Measurements from ENCODE around the gene LINGO3. TPM values are rescaled to one million over a fixed set of nuclear protein-coding genes. Genes with fewer than 3 reads are reported as not detected.

Gene LINGO3
- polyA plus RNA-seq, 3 donors: 0.05 to 0.19 TPM; not detected in 1

- no peak overlapping the region for H3K27ac ChIP-seq (ENCODE audit: low read depth, low read length)
- 87 to 88% (median 88%) methylated on average over 7 of the region's 7 CpGs for WGBS, 3 donors
Observed at GRCh38 chr19:2315121-2315817, 7.3 kb upstream of the LINGO3 start.

- 36 to 38% (median 38%) methylated on average over 26 to 28 of the region's 28 CpGs for WGBS, 3 donors
- H3K27ac ChIP-seq (ENCODE audit: low read depth, low read length): no peak overlapping the region
Observed at GRCh38 chr19:2312820-2313501, 5.0 kb upstream of the LINGO3 start.

- WGBS, 3 donors: 93 to 99% (median 95%) methylated on average over 4 of the region's 4 CpGs
- no peak overlapping the region for H3K27ac ChIP-seq (ENCODE audit: low read depth, low read length)
Observed at GRCh38 chr19:2311093-2311492, 3.1 kb upstream of the LINGO3 start.

- H3K27ac ChIP-seq (ENCODE audit: low read depth, low read length): no peak overlapping the region
- WGBS, 3 donors: 42 to 51% (median 51%) methylated on average over 16 to 17 of the region's 17 CpGs
Observed at GRCh38 chr19:2309734-2310362, 1.9 kb upstream of the LINGO3 start.

- no peak overlapping the region for H3K27ac ChIP-seq (ENCODE audit: low read depth, low read length)
- 12 to 46% (median 13%) methylated on average over 28 to 33 of the region's 33 CpGs for WGBS, 3 donors
Observed at GRCh38 chr19:2307518-2308012, 389 bp downstream of the LINGO3 start.

- no peak overlapping the region for H3K27ac ChIP-seq (ENCODE audit: low read depth, low read length)
- 49 to 76% (median 64%) methylated on average over 16 to 17 of the region's 17 CpGs for WGBS, 3 donors
Observed at GRCh38 chr19:2306971-2307370, 983 bp downstream of the LINGO3 start.

- H3K27ac ChIP-seq (ENCODE audit: low read depth, low read length): no peak overlapping the region
- WGBS, 3 donors: 73 to 83% (median 75%) methylated on average over 19 of the region's 19 CpGs
Observed at GRCh38 chr19:2306281-2306806, 1.6 kb downstream of the LINGO3 start.

GRCh38 chr19:2305452-2306280 is 2.3 kb downstream of the LINGO3 start:
- WGBS, 3 donors: 70 to 85% (median 75%) methylated on average over 19 of the region's 19 CpGs
- H3K27ac ChIP-seq (ENCODE audit: low read depth, low read length): no peak overlapping the region

GRCh38 chr19:2303211-2303798 is 4.6 kb downstream of the LINGO3 start:
- 59 to 77% (median 64%) methylated on average over 26 of the region's 26 CpGs for WGBS, 3 donors

GRCh38 chr19:2302319-2303210 is 5.4 kb downstream of the LINGO3 start:
- 9 to 21% (median 9%) methylated on average over 59 to 62 of the region's 62 CpGs for WGBS, 3 donors
- H3K27ac ChIP-seq (ENCODE audit: low read depth, low read length): no peak overlapping the region

More at GRCh38 chr19:2303211-2303798, 4.6 kb downstream of the LINGO3 start:
- no peak overlapping the region for H3K27ac ChIP-seq (ENCODE audit: low read depth, low read length)

- H3K27ac ChIP-seq (ENCODE audit: low read depth, low read length): no peak overlapping the region
- 47 to 79% (median 57%) methylated on average over 17 of the region's 17 CpGs for WGBS, 3 donors
Observed at GRCh38 chr19:2300533-2300932, 7.4 kb downstream of the LINGO3 start.

GRCh38 chr19:2296141-2296540 is 11.8 kb downstream of the LINGO3 start:
- 74 to 93% (median 91%) methylated on average over 16 of the region's 16 CpGs for WGBS, 3 donors

GRCh38 chr19:2294687-2295335 is 13.1 kb downstream of the LINGO3 start:
- H3K27ac ChIP-seq (ENCODE audit: low read depth, low read length): no peak overlapping the region
- 15 to 25% (median 19%) methylated on average over 25 to 26 of the region's 26 CpGs for WGBS, 3 donors

More at GRCh38 chr19:2296141-2296540, 11.8 kb downstream of the LINGO3 start:
- no peak overlapping the region for H3K27ac ChIP-seq (ENCODE audit: low read depth, low read length)

GRCh38 chr19:2291185-2291751 is 16.7 kb downstream of the LINGO3 start:
- no peak overlapping the region for H3K27ac ChIP-seq (ENCODE audit: low read depth, low read length)
- 5 to 25% (median 15%) methylated on average over 54 to 67 of the region's 67 CpGs for WGBS, 3 donors

GRCh38 chr19:2290441-2291184 is 17.3 kb downstream of the LINGO3 start:
- H3K27ac ChIP-seq (ENCODE audit: low read depth, low read length): no peak overlapping the region
- WGBS, 3 donors: 1 to 3% (median 1%) methylated on average over 68 to 82 of the region's 82 CpGs

Measured in adipose tissue (tissue), 3 donors.